HG02870 (cell line): ENCODE measurements around the gene CACNA1S.

Source experiments
- ATAC-seq: cut with Tn5 transposase; IDR thresholded peaks from one replicate; pipeline ENCODE4 v1.9.1; 2021; ENCODE audit warnings: mild to moderate bottlenecking, moderate library complexity; ENCODE audit not compliant: unreplicated experiment

The CACNA1S gene

DNA sequence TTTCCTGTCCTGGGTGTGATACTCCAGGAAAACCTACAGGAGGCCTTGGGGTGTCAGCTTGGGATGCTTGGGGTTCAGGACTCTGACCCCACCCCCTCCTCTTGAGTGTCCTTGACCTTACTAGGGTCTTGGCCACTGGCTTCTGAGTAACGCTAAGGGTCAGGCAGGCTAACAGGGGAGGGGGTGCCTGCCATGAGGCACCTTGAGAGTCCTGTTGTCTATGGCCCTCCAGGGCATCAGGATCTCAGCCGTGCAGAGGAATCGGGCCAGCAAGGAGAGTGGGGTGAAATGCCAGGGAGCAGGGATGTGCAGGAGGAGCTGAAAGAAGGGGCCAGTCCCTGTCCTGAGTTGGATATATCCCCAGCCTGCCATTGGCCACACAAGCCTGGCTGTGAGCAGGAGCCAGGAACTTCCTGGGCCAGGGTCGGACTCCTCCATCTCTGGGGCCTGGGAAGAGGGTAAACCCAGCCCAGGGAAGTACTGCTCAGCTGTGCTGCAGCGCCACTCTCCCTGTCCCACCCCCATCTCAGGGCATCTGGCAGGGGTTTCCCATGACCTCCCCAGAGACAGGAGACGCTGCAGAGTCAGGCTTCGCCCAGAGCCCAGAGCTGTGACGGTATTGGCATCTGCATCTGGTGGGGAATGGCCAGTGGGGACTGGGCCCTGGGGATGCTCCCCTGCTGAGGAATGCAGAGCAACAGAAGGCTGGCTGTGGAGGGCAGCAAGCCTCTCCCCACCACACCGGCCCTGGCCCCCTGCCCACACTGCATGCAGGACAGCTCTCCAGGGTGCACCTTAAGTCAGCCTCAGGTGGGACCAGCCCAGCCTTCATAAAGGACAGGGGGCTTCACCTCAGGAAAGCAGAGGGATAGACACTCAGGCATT, 95.0 kb downstream of the CACNA1S start:
- no peak for ATAC-seq

DNA sequence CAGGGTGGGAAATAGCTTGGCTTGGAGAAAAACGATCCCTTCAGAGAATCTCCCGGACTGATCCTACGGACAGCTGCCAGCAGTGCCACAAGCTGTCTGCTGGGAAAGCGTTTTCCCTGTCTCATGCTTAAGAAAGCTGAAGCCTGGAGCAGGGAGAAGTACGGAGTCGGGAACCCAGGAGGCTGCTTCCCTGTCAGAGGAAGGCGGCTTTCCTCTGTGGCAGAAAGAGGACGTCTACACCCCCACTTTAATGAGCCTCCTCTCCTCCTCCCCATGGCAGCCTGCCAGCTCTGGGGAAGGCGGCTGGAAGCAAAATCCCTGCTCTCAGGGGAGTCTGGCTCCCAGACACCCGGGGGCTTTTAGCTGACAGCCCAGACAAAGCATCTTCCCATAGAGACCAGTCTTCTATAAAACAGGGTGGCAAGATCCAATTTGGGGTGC, 96.0 kb downstream of the CACNA1S start:
- no peak for ATAC-seq

DNA sequence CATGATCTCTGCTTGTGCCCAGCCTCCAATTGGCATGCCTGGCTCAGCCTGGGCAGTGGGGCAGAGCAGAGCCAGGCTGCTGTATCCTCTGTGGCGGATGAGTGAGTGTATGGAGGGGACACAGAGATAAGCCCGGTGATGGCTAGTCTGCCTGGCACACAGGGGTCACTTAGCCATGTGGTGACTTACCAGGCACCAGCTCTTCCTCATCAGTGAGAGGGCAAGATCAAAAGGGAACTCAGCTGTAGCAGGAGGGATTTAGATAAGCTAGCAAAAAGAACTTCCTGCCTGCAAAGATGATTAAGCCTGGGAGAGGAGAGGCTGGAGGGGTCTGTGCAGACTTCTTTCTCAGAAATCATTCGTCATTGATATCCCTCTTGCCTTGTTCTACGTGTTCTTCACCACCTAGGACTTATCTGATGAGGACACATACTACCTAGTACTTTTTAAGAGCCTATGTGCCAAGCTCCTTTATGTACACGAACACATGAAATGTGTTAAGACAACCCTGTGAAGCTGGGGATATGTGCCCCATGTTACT, 96.6 kb downstream of the CACNA1S start:
- ATAC-seq: no peak

DNA sequence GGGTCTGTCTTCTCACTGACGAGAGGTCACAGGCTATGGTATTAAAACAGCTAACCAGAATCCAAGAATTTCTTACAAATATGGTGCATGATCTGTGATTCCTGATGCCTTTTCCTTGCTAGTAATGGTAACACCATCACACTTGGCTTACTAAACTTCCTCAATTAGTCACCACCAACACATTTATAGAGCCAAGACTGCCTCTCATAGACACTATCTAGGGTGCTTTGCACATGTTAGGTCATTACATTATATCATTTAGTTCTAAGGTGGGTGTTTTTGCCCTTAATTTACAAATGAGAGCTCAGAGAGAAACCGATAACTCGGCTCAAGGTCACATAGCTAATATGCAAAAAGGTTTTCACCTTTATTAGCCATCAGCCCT, 97.4 kb downstream of the CACNA1S start:
- no peak for ATAC-seq

DNA sequence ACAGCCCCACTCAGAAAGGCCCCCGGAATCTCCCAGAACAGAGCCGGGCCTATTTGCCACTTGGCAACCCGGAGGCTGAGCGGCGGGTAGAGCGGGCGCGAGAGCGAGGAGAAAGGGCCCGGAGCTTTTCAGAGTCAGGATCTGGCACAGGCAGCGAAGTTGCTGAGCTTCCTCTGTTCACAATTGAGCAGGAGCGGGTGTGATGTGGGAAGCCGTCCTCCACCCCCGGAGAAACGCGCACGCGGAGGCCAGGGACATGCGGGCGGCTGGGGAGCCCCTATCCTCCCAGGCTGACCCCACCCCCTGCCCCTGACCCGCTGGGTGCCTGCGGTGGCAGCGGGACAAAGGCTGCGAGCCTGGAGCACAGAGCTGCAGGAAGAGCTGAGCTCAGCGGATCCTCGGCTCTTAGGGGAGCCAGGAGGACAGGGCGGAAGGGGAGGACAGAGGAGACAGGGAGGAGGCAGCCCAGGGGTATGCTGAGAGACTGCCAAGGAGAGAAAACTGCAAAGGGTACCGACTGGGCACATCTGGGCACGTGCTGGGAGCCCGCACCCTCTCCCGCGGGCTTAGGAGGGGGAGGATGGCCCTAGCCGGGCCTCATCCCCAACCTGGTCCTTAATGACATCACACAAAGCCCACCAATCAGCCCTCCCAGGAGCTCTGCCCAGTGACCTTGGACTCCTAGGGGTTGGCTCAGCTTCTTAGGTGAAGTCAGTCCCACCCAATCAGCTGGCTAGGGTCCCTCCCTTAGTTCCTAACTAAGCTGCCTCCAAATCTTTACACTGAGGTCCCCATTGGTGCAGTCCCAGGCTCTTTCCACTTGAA, 98.0 kb downstream of the CACNA1S start:
- ATAC-seq: no peak

DNA sequence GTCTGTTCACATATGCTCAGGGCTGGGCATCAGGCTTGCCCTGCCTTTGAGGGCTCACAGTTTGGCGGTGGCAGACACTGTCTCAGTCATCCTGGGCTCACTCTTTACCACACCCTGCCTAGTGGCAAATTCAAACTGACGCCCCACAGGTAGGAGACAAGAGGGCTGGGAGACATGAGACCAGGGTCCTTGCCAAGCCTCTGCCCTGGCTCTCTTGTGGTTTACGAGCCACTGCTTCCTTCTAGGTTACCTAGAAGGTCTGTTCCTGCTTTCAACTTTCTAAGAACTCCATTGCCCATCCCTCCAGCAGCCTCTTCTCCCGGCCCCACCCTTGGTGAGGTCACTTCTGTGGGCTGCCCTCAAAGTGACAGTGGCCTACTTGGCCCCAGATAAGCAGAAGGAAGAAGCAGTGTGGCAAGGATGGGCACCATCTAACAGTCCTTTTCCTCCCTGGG, 99.2 kb downstream of the CACNA1S start:
- ATAC-seq: no peak

DNA sequence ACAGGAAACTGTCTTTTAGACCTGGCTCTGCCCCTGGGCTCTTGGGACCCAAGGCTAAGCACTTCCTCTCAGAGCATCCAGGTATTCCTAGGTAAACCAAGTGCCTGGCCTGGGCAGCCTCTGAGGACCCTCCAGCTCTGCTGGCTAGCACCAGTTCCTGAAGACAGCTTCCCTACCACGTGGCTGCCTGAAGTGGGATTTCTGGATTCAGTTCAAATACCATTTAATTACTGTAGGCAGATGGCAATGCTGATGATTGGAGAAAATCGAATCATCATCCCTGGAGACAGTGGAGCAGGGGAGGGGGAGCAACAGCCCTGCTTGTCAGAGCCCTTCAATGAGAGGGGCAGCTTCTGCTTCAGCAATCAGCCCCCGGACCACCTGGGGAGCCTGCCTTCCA, 100.6 kb downstream of the CACNA1S start:
- no peak for ATAC-seq

DNA sequence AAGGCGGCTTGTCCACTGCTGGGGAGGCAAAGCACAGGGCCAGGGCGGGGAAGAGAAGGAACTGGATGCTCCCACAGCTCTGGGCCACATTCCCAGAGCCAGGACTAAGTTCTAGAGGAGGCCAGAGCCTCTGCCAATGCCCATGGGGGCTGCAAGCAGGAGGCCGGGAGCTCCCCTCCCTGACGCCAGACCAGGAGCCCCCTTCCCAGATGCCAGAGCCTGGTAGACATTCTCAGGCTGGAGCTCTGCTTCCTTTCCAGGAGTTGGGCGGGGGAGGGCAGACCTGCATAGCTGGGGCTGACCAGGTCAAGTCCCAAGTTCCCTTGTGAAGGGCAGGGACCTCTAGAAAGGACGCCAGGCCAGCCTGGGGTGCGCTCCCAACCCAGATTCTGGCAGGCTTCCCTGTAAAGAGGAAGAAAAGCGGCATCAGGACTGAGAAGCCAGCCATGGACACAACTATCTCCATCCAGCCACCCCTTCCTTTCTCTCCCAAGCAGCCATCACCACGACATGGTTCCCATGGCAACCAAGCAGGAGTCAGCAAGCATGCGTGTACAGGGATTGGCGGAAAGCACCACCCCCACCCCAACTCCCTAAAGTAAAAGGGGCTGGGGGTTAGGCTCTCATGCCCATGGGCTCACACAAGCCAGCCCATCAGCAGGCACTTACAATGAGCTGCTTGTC, 102.1 kb downstream of the CACNA1S start:
- ATAC-seq: no peak

DNA sequence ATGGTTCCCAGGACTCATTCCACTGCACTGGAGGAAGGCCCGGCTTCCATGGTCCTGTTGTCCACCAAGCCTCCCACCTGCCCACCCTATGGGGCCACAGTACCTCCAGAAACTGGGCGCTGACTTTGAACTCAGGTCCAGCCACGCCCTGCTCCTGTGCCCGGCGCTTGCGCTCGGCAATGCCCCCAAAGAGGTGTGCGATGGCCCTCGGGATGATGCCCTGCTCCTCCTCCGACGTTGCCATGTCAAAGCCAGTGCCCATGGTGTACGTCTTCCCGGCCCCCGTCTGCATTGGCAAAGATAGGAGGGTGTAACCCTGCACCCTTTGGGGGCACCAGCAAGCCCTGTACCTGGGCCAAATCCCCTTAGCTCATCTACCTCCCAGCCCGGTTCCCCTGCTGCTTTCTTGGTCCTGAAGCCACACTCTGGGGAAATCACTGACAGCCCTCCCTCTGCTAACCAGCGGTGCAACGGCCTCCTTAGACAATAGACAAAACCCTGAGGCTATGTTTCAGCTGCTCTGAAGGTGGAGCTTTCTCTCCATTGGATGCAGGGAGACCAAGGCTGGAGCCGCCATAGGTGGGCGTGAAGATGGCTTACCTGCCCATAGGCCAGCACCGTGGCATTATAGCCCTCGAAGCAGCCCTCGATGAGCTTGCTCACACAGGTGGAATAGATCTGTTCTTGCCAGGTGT, 103.4 kb downstream of the CACNA1S start:
- no peak for ATAC-seq

DNA sequence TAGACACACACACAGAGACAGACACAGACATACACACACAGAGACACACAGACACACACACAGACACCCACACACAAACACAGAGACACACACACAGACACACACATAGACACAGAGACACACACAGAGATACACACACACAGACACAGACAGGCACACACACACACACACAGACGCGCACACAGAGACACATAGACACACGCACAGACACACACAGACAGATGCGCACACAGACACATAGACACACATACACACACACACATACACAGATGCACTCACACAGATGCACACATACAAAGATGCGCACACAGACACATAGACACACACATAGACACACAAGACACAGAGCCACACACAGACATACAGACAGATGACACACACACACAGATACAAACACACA, 104.7 kb downstream of the CACNA1S start:
- ATAC-seq: no peak

DNA sequence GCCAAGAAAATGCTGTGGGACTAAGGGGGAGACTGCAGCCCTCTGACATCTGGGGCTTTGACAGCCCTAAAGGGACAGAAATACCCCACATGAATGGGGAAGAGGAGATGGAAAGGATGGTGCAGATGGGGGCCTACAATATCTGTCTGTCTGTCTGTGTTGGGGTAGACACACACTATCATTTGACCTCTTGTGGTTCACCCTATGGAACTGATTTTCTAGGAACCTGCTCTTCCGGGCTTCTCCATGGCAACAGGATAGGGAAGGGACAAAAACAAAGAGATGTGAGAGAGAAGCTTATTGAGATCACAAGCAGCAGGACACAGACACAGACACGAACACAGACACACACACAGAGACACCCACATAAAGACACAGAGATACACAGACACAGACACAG, 105.8 kb downstream of the CACNA1S start:
- no peak for ATAC-seq

DNA sequence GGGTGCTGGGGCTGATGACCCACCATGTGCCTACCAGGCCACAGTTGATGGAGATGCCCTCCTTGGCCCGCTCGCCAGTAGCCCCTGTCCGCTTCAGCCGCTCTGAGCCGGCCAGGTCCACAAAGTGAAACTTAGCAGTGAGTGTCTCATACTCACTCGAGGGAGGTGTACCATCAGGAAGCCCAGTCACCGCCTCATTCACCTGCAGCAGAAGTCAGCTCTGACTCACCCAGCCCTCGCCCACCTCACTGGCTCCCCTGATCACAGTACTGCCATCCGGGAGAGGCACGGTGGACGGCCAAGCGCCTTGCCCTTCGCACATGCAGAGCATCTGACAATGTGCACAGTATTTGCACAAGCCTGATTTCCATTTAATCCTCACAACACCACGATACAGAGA, 107.5 kb downstream of the CACNA1S start:
- no peak for ATAC-seq

DNA sequence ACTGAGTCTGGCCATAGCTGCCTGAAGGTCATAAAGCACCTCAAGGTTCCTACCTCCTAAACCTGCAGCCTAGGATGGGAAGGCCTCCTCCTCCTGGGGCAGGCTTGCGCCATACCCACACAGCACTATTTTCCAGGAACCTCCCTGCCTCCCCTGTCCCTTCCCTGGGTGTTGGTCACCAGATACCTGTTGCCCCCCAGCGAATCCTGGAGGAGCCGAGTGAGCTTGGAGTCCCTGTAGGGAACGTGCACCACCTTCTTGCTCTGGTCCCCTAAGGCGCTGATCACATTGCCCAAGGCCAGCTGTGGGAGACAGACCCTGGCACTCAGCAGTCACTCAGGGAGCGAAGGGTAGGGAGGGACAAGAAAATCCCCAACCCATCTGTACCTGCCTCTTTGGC, 108.1 kb downstream of the CACNA1S start:
- ATAC-seq: no peak

DNA sequence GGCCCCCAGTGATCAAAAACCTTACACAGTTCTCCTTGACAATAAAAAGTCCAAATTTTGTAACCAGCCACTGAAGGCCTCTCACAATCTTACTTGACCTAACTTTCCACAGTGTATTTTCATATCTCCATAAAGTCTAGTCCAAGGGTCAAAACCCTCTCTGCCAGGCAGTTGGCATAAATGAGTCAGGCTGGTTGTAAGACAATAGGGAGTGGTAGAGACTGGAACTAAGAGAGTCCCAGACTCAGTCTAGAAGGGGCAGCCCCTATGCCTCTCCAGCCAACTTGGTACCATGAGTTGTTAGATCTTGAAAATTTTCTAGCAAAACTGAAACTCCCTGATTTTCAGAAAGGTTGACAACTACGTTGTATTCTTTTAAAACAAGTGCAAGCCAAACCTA, 109.7 kb downstream of the CACNA1S start:
- no peak for ATAC-seq

DNA sequence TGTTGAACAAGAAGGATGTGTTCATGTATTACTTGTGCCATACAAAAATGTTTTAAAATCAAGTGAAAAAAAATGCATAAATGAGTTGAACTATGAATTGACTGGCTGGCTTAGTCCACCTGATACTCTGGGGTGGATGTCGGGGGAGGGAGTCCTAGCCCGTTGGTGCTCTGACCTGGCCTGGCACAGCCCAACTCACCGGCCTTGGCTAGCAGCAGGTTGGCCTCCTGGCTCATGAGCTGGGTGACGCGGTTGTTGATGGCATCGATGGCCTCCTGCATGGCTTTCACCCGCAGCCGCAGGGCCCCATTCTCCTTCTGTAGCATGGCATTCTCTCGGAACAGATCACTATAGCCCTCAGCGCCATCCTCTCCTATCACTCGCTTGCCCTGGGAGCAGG, 110.3 kb downstream of the CACNA1S start:
- no peak for ATAC-seq

DNA sequence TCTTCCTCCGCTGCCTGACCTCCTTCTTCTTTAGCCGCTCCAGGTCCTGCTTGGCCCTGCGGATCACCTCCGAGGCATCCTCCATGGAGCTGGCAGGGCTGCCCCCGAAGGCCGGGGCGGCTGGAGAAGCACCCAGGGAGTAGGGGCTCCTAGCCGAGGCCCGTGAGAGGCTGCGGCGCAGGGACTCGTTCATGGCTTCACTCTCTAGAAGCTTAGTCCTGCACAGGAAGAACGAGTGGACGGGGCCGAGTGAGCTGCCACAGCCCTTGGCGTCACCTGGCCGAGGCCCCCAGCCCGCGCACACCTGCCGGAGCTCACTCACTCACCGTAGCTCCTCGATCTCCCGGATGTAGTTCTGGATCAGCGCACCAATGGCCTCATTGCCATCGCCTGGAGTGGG, 111.8 kb downstream of the CACNA1S start:
- ATAC-seq: no peak

DNA sequence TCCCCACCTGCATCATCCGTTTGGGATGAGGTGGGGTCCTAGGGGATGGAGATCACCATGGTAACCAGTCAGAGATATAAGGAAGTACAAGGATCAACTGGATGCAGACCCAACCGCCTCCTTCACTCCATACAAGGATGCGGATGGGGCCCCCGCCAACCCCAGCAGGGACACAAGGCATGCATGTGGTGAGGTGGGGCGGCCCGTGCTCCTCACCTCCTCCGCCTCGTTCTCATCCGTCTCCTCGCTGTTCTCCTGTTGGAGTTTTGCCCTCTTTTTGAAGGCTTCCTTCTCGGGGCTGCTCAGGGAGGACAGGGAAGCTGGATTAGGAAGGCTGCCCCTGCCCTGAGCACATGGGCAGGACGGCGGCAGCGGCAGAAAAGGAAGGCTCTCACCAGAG, 112.6 kb downstream of the CACNA1S start:
- ATAC-seq: no peak

DNA sequence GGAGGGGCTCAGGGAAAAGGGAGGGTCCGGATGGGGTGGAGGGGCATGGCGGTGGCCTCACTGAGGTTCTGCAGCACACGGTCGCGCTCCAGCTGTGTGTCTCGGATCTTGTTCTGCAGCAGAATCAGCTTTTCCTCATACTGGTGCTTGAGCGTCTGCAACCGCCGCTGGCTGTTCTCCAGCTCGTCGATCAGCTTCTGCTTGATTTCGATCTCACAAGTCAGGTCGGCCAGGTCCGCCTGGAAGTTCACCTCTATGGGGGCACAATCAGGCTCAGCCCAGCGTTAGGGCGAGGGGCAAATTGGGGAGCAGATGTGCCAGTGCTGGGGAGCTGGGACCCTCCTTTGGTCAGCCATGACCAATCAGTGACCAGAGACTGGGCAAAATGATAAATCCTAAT, 113.9 kb downstream of the CACNA1S start:
- no peak for ATAC-seq

DNA sequence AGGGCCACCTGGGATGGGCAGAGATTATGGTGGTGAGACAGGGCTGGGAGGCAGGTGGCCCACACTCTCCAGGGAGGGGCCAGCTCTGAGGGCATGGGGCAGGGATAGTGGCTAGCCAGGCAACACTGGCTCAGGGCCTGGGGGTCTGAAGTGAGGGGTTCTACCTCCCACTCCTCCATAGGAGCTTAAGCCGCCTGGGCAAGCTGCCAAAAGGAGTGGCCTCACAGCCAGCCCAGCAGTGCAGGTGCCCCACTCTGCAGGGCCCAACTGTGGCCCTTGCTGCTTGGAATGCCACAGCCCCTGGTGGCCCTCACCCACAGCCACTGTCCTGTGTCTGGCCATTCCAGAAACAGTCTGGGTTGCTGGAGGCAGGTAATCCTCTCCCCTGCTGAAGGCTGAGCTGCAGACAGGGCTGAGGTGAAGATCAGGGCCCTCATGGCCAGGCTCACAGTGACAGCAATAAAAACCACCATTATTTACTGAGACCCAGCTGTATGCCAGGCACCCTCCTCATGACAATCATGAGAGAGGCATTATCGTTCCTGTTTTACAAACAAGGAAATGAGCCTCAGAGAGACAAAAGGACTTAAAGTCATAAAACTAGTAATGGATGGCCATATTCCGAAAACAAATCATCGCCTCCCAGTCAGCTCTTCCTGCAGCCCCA, 119.7 kb downstream of the CACNA1S start:
- no peak for ATAC-seq

DNA sequence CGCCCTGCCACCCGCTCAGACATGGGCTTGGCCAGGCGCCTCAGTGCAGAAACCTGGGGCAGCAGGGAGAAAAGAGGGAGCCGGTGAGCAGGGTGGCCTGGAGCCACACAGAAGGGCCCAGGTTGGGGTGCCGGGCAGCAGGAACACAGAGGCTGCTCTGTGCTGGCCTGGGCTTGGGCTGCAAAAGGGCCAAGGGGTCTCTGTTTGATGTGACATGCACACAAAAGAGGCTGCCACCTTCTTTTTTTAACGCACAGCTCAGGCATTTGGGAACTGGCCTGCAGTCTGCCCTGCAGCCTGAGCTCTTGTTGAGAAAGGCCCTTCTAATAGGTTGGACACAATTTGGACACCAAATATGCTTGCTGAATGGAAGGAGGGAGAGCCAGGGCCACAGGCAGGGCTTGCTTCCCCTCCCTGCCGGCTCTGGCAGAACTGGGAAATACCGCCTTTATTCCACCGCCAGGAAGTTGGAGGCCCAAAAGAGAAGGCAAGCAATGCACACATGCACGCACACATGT, 121.1 kb downstream of the CACNA1S start:
- ATAC-seq: no peak
